Hematopoietic multipotent progenitor cell treated with erythropoietin and hydrocortisone succinate and interleukin-3 and kit ligand, for 4 days (in vitro differentiated cells): ENCODE data around the gene ARL3.
A peak's percentile ranks its signal among the peaks of the same experiment; 100 is the strongest.

Experiments
- DNase-seq: peaks from one replicate; pipeline ENCODE4 v3.0.0-alpha.2; 2015

The ARL3 gene

GRCh38 chr10:102633287-102633686 lies 80.9 kb downstream of the ARL3 start:
- peak; percentile 80 for DNase-seq

GRCh38 chr10:102632394-102633111 lies 81.6 kb downstream of the ARL3 start:
- DNase-seq = peak; percentile 68

GRCh38 chr10:102631525-102632393 lies 82.4 kb downstream of the ARL3 start:
- DNase-seq = no peak

GRCh38 chr10:102630663-102631062 lies 83.5 kb downstream of the ARL3 start:
- no peak for DNase-seq

- DNase-seq = no peak
Observed at GRCh38 chr10:102629661-102630614, 84.3 kb downstream of the ARL3 start.

GRCh38 chr10:102628451-102628911 lies 85.7 kb downstream of the ARL3 start:
- DNase-seq = no peak

GRCh38 chr10:102627736-102628293 lies 86.4 kb downstream of the ARL3 start:
- DNase-seq = no peak

GRCh38 chr10:102627291-102627735 lies 86.9 kb downstream of the ARL3 start:
- no peak for DNase-seq

GRCh38 chr10:102626026-102626685 lies 88.0 kb downstream of the ARL3 start:
- DNase-seq = no peak

- no peak for DNase-seq
Observed at GRCh38 chr10:102624751-102625645, 89.2 kb downstream of the ARL3 start.

- DNase-seq = no peak
Observed at GRCh38 chr10:102624094-102624493, 90.1 kb downstream of the ARL3 start.
